ENCODE data around the gene UBE2QL1.

The UBE2QL1 gene

DNA sequence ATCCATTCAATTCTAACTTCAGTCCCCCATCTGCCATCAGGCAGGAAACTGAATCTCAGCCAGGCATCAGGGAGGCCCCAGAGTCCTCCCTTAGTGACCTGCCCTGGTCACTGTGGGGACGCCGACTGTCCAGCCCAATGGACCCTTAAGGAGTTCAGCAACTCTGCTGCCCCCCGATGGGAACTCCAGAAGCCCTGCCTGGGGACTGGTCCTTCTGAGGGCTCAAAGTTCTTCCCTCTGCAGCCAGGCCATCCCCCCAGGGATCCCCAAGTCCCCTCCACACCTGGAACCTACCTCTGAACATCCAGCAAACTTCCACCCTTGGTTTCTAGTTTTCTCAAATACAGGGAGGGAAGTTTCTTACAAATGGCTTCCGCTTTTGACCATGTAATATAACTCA lies 76.8 kb downstream of the UBE2QL1 start:
- DNase-seq (ENCODE audit: low read depth in 3 of 3, low spot score in 1 of 3): no peak

DNA sequence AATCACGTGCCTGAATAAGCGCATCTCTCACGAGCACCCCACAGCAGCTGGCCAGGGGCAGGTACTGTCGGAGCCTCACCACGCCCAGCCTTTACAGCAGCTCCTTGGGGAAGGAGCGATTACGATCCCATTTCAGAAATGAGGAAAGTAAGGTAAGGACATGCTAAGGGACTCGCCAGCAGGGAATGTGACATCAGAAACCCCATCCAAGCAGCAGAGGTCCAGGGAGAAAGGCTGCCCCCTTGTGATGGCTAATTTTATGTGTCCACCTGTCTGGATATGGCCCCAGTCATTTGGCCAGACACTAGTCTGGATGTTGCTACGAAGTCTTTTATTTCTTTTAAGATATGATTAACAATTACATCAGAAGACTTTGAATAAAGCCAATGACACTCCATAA lies 77.3 kb downstream of the UBE2QL1 start:
- no peak for DNase-seq (ENCODE audit: low read depth in 3 of 3, low spot score in 1 of 3)

DNA sequence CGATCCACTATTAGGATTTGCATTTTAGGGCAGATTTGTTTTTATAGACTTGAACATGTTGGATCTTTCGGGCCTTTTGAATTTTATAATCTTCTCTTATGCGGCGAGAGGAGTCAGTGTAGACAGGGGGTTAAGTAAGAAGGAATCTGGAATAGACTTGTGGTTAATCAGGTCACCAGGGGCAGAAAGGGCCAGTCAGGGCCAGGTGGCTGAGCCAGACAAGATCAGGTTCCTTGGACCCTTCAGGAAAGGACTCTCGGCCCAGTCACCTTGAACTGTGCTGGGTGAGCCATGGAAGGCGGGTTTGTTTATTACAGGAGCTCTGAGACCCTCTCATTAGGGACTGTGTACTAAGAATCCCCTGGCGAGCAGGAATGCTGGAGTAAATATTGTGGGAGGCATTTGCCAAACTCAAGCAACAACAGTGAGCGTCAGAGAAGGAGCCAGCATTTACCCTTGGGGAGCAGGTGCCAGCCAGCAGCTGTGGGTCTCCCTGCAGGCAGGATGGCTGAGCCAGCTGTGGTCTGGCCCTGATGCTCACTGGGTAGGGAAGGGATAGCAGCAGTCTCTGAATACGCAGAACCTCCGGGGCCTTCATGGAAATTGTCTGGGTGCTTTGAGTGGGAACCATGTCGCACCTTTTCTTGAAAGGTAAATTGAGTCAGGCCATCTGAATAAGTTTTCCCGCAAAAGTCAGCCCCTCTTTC lies 79.2 kb downstream of the UBE2QL1 start:
- no peak for DNase-seq (ENCODE audit: low read depth in 3 of 3, low spot score in 1 of 3)

DNA sequence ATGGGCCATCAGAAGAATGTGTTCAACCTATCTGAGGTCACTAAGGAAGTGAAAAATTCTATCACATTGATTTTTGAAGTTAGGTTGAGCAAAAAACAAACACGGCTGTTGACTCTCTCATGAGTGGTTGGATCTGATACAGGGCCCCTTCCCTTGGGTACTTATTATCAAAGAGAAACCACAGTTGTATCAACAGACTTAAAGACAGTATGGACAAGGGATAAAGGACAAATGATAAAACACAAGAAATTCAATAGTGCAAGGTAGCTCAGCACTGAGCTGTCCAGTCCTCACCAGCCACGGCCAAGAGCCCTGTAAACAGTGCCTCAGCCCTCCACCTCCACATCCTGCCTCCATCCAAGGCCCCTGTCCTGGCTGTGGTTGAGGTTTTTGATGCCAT lies 86.9 kb downstream of the UBE2QL1 start:
- no peak for DNase-seq (ENCODE audit: low read depth in 3 of 3, low spot score in 1 of 3)

DNA sequence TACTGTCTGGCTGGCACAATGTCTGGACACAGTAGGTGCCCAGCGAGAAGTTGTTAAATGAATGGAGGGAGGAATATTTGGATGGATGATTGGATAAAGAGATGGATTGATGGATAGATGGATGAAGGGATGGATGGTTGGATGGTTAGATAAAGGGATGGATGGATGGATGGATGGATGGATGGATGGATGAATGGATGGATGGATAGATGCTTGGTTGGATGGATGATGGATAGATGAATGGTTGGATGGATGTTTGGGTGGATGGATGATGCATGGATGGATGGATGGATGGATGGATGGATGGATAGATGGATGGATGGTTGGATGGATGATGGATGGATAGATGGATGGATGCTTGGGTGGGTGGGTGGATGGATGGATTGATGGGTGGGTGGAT lies 90.4 kb downstream of the UBE2QL1 start:
- no peak for DNase-seq (ENCODE audit: low read depth in 3 of 3, low spot score in 1 of 3)

DNA sequence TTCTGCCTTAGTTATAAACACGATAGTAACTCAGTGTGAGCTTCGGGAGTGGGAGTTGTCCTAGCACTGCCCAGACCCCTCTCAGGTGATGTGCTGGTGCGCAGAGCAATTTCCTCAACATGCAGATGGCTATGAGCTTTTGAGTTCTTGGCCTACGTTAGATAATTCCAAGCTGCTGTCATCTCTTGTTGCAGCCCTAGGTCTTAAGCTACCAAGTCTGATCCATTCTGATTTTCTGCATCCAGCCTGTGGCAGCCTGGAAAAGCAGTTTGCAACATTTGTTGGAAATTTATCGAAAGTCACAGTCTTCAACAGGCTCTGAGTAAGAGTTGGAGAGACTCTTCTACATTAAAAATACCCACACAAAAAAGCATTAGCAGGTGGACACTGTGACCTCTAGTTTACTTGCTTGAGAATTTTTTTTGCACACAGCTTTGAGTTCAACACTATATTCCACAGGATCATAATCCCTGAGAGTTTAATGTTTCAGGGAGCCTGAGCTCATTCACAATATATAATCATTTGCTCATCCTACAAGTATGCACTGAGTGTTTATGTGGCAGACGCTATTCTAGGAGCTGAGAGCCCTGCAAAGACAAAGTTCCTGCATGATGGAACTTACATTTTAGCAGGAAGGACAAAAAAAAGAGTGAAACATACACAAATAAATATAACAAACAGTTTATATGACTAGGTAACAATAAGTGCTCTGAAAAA lies 91.6 kb downstream of the UBE2QL1 start:
- DNase-seq (ENCODE audit: low read depth in 3 of 3, low spot score in 1 of 3): no peak

DNA sequence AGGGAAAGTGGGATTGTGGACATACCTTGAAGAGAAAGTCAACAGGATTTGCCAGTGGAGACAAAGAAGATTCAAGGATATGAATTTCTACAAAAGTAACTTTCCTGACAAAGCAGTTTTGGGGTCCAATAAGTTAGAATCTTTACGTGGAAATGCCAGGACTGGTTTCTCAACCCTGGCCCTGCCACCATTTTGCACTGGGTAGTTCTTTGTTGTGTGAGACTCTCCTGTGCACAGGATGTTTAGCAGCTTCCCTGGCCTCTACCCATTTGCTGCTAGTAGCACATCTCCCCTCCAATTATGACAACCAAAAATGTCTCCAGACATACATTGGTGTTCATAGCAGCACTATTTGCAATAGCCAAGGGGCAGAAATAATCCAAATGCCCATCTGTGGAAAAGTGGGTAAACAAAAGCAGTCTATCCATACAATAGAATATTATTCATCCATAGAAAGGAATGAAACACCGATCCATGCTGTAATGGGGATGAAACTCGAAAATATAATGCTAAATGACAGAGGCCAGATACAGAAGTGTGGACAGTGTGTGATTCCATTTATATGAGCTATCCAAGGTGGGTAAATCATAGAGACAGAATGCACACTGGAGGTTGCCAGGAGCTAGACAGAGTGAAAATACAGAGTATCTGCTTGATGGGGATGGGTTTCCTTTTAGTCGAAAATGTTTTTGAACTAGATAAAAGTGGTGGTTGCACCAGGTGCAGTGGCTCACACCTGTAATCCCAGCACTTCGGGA lies 92.8 kb downstream of the UBE2QL1 start:
- DNase-seq (ENCODE audit: low read depth in 3 of 3, low spot score in 1 of 3): no peak

DNA sequence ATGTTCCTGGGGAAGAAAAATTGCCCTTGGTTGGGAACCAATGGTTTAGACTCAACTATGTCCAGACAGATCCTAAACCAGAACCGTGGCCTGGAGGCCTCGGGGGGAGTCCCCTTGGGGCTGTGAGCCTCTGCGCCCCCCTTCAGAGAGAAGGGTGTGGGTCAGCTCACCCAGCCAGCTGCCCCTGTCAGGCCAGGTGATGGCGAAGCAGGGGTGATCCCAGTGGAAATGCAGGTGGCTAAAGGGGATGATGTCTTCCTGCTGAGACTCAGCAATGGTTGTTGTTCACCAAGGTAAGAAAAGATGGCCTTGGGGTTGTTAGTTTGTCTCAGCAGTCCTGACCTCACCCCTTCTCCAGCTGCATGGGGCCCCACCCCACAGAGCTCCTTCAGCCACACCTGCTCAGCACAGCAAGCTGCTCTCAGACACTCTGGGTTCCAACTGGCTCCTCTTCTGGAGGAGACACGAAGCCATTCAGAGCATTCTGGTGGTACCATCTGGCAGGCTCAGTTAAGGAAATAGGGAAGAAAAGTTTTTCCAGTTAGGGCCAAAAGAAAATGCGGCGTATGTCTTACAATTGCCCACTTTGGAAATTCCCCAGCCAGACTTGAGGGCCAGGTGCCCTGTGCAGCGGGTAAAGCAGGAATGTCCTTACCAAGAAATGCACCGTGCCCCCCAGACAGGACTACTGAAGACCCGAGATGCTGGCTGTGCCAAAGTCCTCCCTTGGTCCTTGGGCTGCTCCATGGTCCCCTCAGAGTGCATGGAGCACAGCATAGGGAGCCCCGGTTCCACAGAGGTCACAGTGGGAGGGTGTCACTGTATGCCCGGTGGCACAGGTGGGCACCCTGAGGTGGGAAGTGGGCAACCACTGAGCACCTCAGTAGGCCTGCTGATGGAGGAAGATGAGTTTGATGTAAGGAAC lies 94.0 kb downstream of the UBE2QL1 start:
- DNase-seq (ENCODE audit: low read depth in 3 of 3, low spot score in 1 of 3): no peak

DNA sequence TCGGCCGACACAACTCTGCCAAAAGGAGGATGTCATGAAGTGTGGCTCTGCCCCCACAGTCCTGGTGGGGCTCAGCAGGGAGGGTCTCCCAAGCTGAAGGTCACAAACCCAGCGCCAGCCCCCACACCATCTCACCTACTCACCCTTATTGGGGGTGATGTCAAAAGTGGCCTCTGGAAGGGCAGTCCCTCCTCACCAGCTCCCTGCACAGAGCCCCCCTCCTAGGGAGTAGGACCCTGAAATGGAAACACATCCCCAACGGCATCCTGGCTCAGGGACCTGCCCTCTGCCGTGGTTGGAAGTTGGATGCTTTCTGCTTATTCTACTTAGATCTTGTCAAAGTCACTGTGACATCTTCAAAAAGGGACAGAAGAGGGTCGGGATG lies 94.7 kb downstream of the UBE2QL1 start:
- no peak for DNase-seq (ENCODE audit: low read depth in 3 of 3, low spot score in 1 of 3)

DNA sequence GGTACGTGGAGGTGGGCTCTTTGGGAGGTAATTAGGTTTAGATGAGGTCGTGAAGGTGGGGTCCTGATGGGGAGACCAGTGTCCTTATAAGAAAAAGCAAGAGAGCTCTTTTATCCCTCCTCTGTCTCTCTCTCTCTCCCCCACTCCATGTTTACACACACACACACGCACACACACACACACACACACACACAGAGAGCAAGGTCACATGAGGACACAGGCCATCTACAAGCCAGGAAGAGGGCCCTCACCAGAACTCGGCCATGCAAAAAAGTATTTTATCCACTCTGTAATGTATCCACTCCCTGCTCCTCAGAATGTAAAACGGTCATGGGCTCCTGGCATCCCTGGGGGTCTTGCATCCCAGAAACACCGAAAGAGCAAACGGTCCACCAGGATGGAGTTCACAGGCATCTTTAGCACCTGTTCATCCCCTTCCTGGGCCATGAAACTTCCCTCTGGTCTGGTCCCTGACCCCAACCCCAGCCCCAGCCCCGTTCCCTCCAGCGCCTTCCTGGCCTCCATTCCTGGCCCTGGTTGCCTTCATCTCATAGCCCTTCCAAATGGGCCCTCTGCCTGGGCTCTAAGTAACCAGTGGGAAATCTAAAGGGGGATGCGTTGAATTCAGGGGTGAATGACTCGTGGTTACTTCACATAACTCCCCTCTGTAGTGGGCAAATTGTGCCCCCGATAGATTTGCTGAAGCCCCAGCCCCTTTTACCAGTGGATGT lies 95.3 kb downstream of the UBE2QL1 start:
- DNase-seq (ENCODE audit: low read depth in 3 of 3, low spot score in 1 of 3): no peak

All from stimulated activated CD4-positive, alpha-beta T cell treated with anti-CD3 and anti-CD28 coated beads, TNF-alpha, amount 100 ng/mL, for 1 hour (primary cell).